Measurements from ENCODE around the gene LAMA4.

LAMA4 gene

DNA sequence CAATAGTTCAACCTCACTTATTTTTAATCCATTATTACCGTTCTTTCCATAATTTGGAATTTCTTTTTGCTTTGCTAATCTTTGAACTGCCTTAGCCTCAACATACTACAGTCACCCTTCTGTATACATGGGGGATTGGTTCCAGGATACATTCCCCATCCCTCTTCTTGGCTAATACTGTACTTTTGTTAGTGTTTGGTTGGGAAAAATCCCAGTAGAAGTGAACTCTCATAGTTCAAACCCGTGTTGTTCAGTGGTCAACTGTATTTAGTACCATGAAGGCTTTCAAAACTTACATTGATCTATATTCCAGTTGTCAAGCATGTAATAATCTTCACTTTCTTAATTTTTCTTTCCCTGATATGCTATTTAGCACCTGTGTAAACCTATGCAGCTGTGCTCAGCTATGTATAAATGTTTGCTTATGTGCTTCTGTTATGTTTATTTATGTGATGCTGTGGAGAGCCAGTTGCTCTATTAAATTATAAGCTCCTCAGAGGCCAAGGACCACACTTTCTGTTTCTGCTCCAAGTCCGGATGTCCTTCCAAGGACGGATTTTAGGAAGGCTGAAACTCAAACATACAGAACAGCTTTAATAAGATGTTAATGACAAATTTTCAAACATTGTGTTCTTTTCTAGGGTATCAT lies 33.3 kb upstream of the LAMA4 start:
- ChIA-PET POLR2A (no interaction called here), CTCF (interaction anchor here (1.6 kb wide), 1 partner anchor 107 kb away, joined by 5 read pairs; no protein-coding TSS in a partner anchor)
- TF ChIP-seq TARDBP (IDR thresholded peaks at IDR 0.05): no peak
- TF ChIP-seq SP1 (IDR thresholded peaks at IDR 0.05): no peak
- TF ChIP-seq NFRKB (IDR thresholded peaks at IDR 0.05): no peak
- no peak for TF ChIP-seq L3MBTL2 (conservative IDR thresholded peaks at IDR 0.05)
- TF ChIP-seq ELF4 (IDR thresholded peaks at IDR 0.05): no peak
- no peak for TF ChIP-seq FOXK2 (IDR thresholded peaks at IDR 0.05)
- no peak for TF ChIP-seq BHLHE40 (IDR thresholded peaks at IDR 0.05; ENCODE audit: borderline replicate concordance)
- no peak for TF ChIP-seq FOXM1 (IDR thresholded peaks at IDR 0.05; ENCODE audit: borderline replicate concordance)
- no peak for TF ChIP-seq HDGF (IDR thresholded peaks at IDR 0.05; ENCODE audit: borderline replicate concordance)
- no peak for TF ChIP-seq FOXA1 (IDR thresholded peaks at IDR 0.05)
- TF ChIP-seq LEF1 (IDR thresholded peaks at IDR 0.05; ENCODE audit: borderline replicate concordance): no peak
- no peak for TF ChIP-seq CTBP1 (IDR thresholded peaks at IDR 0.05; ENCODE audit: borderline replicate concordance)
- TF ChIP-seq, protein P1, sequence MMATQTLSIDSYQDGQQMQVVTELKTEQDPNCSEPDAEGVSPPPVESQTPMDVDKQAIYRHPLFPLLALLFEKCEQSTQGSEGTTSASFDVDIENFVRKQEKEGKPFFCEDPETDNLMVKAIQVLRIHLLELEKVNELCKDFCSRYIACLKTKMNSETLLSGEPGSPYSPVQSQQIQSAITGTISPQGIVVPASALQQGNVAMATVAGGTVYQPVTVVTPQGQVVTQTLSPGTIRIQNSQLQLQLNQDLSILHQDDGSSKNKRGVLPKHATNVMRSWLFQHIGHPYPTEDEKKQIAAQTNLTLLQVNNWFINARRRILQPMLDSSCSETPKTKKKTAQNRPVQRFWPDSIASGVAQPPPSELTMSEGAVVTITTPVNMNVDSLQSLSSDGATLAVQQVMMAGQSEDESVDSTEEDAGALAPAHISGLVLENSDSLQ (IDR thresholded peaks at IDR 0.05): no peak
- TF ChIP-seq ARNT (IDR thresholded peaks at IDR 0.05): no peak
- TF ChIP-seq ZNF384 (IDR thresholded peaks at IDR 0.05): no peak
- TF ChIP-seq SUZ12 (IDR thresholded peaks at IDR 0.05): no peak
- no peak for DNase-seq (ENCODE audit: extremely low spot score)

DNA sequence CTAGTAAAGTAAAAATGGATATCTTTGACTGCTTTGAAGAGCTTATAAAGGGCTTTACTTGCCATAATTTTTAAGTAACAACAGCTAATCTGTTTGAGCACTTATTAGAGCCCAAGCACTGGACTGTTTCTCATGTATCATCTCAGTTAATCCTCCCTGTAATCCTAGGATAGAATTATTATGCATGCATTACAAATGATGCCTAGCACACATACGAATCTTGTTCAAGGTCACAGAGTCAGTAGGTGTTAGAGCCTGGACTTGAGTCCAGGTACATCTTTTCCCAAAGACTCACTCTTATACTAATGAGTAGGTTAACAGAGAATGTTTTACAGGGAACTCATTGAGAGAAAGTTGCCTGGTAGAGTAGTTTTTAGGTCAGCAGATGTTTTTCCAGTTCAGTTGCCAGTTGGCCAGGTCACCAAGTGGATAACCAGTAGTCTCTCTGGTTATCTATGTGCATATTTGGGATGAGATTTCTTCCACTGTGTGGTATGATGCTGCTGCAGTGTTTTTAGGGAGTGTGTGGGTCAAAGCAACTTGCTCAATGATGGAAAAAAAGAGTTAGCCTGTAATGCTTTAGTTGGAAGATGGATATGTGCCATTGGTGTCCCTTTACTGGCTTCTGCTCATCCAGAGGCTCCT lies 32.3 kb upstream of the LAMA4 start:
- CTCF ChIA-PET: interaction anchor here (1.7 kb wide), 1 partner anchor 106 kb away, joined by 8 read pairs; no protein-coding TSS in a partner anchor
- no peak for DNase-seq (ENCODE audit: extremely low spot score)
- TF ChIP-seq ELF4 (IDR thresholded peaks at IDR 0.05) (no peak), FOXA1 (IDR thresholded peaks at IDR 0.05) (no peak), SP1 (IDR thresholded peaks at IDR 0.05) (no peak), CTBP1 (IDR thresholded peaks at IDR 0.05; ENCODE audit: borderline replicate concordance) (no peak), L3MBTL2 (conservative IDR thresholded peaks at IDR 0.05) (no peak), FOXM1 (IDR thresholded peaks at IDR 0.05; ENCODE audit: borderline replicate concordance) (no peak), ZNF384 (IDR thresholded peaks at IDR 0.05) (no peak), LEF1 (IDR thresholded peaks at IDR 0.05; ENCODE audit: borderline replicate concordance) (no peak), ARNT (IDR thresholded peaks at IDR 0.05) (no peak), SUZ12 (IDR thresholded peaks at IDR 0.05) (no peak), BHLHE40 (IDR thresholded peaks at IDR 0.05; ENCODE audit: borderline replicate concordance) (no peak), HDGF (IDR thresholded peaks at IDR 0.05; ENCODE audit: borderline replicate concordance) (no peak), NFRKB (IDR thresholded peaks at IDR 0.05) (no peak), TARDBP (IDR thresholded peaks at IDR 0.05) (no peak), FOXK2 (IDR thresholded peaks at IDR 0.05) (no peak)
- TF ChIP-seq, protein P1 (IDR thresholded peaks at IDR 0.05): no peak
- POLR2A ChIA-PET: no interaction called here

DNA sequence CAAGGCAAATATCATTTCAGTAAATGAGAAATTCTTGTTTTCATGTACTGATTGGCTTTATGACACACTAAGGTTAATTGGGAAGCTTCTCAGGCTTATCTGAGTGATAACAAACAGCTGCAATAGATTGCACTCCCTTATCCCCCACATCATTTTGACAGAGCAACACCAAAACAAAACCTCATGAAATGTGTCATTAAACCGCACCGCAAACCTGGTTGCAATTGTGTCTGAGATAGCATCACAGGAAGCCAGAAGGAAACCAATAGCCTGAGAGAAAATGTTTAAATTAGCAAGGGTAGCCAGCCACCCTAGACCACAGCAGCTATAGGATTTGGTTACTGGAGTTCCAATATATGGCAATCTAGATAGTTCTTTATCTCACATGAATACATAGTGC lies 31.6 kb upstream of the LAMA4 start:
- no peak for DNase-seq (ENCODE audit: extremely low spot score)
- ChIA-PET POLR2A (no interaction called here), CTCF (interaction anchor here (0.6 to 1.7 kb wide), 4 partner anchors 15 to 1229 kb away, joined by 3 to 8 read pairs (median 4); no protein-coding TSS in a partner anchor)
- TF ChIP-seq ZNF384 (IDR thresholded peaks at IDR 0.05) (no peak), CTBP1 (IDR thresholded peaks at IDR 0.05; ENCODE audit: borderline replicate concordance) (no peak), BHLHE40 (IDR thresholded peaks at IDR 0.05; ENCODE audit: borderline replicate concordance) (no peak), L3MBTL2 (conservative IDR thresholded peaks at IDR 0.05) (no peak), ARNT (IDR thresholded peaks at IDR 0.05) (no peak), LEF1 (IDR thresholded peaks at IDR 0.05; ENCODE audit: borderline replicate concordance) (no peak), TARDBP (IDR thresholded peaks at IDR 0.05) (no peak), FOXM1 (IDR thresholded peaks at IDR 0.05; ENCODE audit: borderline replicate concordance) (no peak)
- TF ChIP-seq, protein P1 (IDR thresholded peaks at IDR 0.05): no peak

DNA sequence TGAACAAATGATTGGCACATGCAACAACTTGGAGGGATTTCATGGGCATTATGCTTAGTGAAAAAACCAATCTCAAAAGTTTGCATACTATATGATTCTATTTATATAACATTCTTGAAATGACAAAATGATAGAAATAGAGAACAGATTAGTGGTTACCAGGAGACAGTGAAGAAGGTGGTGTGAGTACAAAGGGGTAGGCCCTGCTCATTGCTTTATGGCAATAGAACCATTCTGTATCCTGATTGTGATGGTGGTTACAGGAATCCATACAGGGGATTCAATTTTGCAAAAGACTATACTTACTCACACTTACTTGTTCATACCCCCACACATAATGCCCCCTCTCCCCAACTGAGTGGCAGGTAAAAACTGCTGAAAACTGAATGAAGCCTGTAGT lies 30.2 kb upstream of the LAMA4 start:
- no peak for DNase-seq (ENCODE audit: extremely low spot score)
- TF ChIP-seq, protein P1 (IDR thresholded peaks at IDR 0.05): no peak
- TF ChIP-seq TARDBP (IDR thresholded peaks at IDR 0.05) (no peak), NFRKB (IDR thresholded peaks at IDR 0.05) (no peak), HDGF (IDR thresholded peaks at IDR 0.05; ENCODE audit: borderline replicate concordance) (no peak), ELF4 (IDR thresholded peaks at IDR 0.05) (no peak), ZNF384 (IDR thresholded peaks at IDR 0.05) (no peak), CTBP1 (IDR thresholded peaks at IDR 0.05; ENCODE audit: borderline replicate concordance) (no peak), FOXK2 (IDR thresholded peaks at IDR 0.05) (no peak), ARNT (IDR thresholded peaks at IDR 0.05) (no peak), FOXM1 (IDR thresholded peaks at IDR 0.05; ENCODE audit: borderline replicate concordance) (no peak), BHLHE40 (IDR thresholded peaks at IDR 0.05; ENCODE audit: borderline replicate concordance) (no peak), SUZ12 (IDR thresholded peaks at IDR 0.05) (no peak), LEF1 (IDR thresholded peaks at IDR 0.05; ENCODE audit: borderline replicate concordance) (no peak), FOXA1 (IDR thresholded peaks at IDR 0.05) (no peak)
- ChIA-PET POLR2A (no interaction called here), CTCF (interaction anchor here (0.6 to 1.7 kb wide), 4 partner anchors 11 to 104 kb away, joined by 3 to 8 read pairs (median 3); partner anchors contain the start of gene LAMA4)

DNA sequence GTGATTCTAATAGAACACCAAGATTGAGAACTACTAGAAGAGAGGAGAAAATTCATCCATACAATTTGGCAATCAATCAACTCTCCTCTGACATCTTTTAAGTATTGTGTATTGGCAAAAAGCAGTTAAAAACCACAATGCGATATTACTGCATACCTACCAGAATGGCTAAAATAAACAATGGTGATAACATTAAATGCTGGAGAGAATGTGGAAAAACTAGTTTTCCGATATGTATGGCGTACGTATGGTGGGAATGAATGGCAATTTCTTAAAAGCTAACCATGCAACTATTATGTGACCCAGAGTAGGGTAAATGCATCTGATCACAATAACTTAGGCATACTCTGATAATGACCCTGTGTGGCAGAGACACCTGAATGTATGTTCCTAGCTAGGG lies 29.3 kb upstream of the LAMA4 start:
- POLR2A ChIA-PET: no interaction called here
- TF ChIP-seq FOXM1 (IDR thresholded peaks at IDR 0.05; ENCODE audit: borderline replicate concordance): no peak
- no peak for TF ChIP-seq CTBP1 (IDR thresholded peaks at IDR 0.05; ENCODE audit: borderline replicate concordance)
- TF ChIP-seq, protein P1 (IDR thresholded peaks at IDR 0.05): peak; percentile 67
- no peak for DNase-seq (ENCODE audit: extremely low spot score)
- CTCF ChIA-PET: interaction anchor here (0.6 to 0.9 kb wide), 2 partner anchors 12 to 37 kb away, joined by 3 read pairs; no protein-coding TSS in a partner anchor

All from HEK293T (cell line).